ENCODE data around the gene ADAMTS20. TPM values are rescaled to one million over a fixed set of nuclear protein-coding genes. Genes with fewer than 3 reads are reported as not detected.
"Not testable (repeated sequence)": the region's sequence is repeated elsewhere in the genome, so short reads cannot be mapped to it uniquely, and the experiment has no call there.

ADAMTS20 gene
- total RNA-seq, 1 donor from 2014 or later: not detected

GRCh38 chr12:43551279-43551970 lies 578 bp downstream of the ADAMTS20 start:
- no peak for DNase-seq (ENCODE audit: low spot score)
- intact Hi-C loops (cut with micrococcal nuclease): no loop called here
- Mint-ChIP-seq H3K4me3 (no peak overlapping the region), H3K36me3 (ENCODE audit: low read depth) (no peaks in the 10 kb centered on the region), H3K27ac (no peak overlapping the region), H3K4me1 (ENCODE audit: low read depth) (no peaks in the 10 kb centered on the region), H3K9me3 (peaks cover 16% of the 10 kb centered on the region), H3K27me3 (ENCODE audit: insufficient read depth) (peaks cover 19% of the 10 kb centered on the region)

DNA sequence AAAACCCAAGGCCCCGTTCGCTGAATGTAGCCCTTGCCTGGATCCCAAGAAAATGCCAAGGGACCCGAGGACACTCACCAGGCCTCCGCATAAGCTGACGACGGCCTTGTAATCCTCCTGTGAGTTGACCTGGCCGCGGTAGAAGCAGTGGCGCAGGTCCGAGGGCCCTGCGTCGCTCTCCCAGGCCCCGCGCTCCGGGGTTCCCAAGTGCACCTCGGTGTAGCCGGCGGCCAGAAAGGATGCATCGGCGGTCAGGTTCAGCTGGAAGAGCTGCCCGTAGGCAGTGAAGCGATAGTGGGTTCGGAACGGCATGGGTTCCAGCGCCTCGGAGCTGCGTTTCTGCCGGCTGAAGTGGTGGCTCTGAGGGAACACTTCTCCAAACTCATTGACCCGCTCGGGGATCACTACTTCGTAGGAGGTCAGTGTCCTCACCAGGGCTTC lies 1.2 kb downstream of the ADAMTS20 start:
- intact Hi-C loops (cut with micrococcal nuclease): no loop called here
- no peaks in the 10 kb centered on the region for H3K4me1 Mint-ChIP-seq (ENCODE audit: low read depth)

GRCh38 chr12:43544703-43545102 lies 7.3 kb downstream of the ADAMTS20 start:
- Mint-ChIP-seq H3K36me3 (ENCODE audit: low read depth) (no peaks in the 10 kb centered on the region), H3K27ac (no peak overlapping the region), H3K9me3 (no peaks in the 10 kb centered on the region), H3K27me3 (ENCODE audit: insufficient read depth) (no peaks in the 10 kb centered on the region), H3K4me3 (no peak overlapping the region), H3K4me1 (ENCODE audit: low read depth) (no peaks in the 10 kb centered on the region)
- DNase-seq (ENCODE audit: low spot score): no peak
- intact Hi-C loops (cut with micrococcal nuclease): no loop called here

More for the DNA sequence above, 1.2 kb downstream of the ADAMTS20 start:
- no peak for DNase-seq (ENCODE audit: low spot score)
- peaks cover 12% of the 10 kb centered on the region for H3K9me3 Mint-ChIP-seq
- H3K27me3 Mint-ChIP-seq (ENCODE audit: insufficient read depth): peaks cover 19% of the 10 kb centered on the region
- H3K36me3 Mint-ChIP-seq (ENCODE audit: low read depth): no peaks in the 10 kb centered on the region
- H3K4me3 Mint-ChIP-seq: no peak overlapping the region
- no peak overlapping the region for H3K27ac Mint-ChIP-seq

GRCh38 chr12:43540470-43540869 lies 11.5 kb downstream of the ADAMTS20 start:
- no peak overlapping the region for H3K4me3 Mint-ChIP-seq
- no peaks in the 10 kb centered on the region for H3K36me3 Mint-ChIP-seq (ENCODE audit: low read depth)
- H3K27me3 Mint-ChIP-seq (ENCODE audit: insufficient read depth): no peaks in the 10 kb centered on the region
- no peak overlapping the region for H3K27ac Mint-ChIP-seq
- no peaks in the 10 kb centered on the region for H3K4me1 Mint-ChIP-seq (ENCODE audit: low read depth)
- intact Hi-C loops (cut with micrococcal nuclease): no loop called here
- no peaks in the 10 kb centered on the region for H3K9me3 Mint-ChIP-seq
- no peak for DNase-seq (ENCODE audit: low spot score)

GRCh38 chr12:43537675-43538074 lies 14.3 kb downstream of the ADAMTS20 start:
- intact Hi-C loops (cut with micrococcal nuclease): not testable (repeated sequence)

GRCh38 chr12:43516045-43516444 lies 36.0 kb downstream of the ADAMTS20 start:
- Mint-ChIP-seq H3K9me3 (no peaks in the 10 kb centered on the region), H3K4me3 (no peak overlapping the region), H3K27ac (no peak overlapping the region), H3K36me3 (ENCODE audit: low read depth) (no peaks in the 10 kb centered on the region), H3K27me3 (ENCODE audit: insufficient read depth) (no peaks in the 10 kb centered on the region), H3K4me1 (ENCODE audit: low read depth) (no peaks in the 10 kb centered on the region)
- intact Hi-C loops (cut with micrococcal nuclease): no loop called here
- DNase-seq (ENCODE audit: low spot score): no peak

More at GRCh38 chr12:43537675-43538074, 14.3 kb downstream of the ADAMTS20 start:
- H3K36me3 Mint-ChIP-seq (ENCODE audit: low read depth); H3K27ac Mint-ChIP-seq; H3K9me3 Mint-ChIP-seq; DNase-seq (ENCODE audit: low spot score); H3K4me1 Mint-ChIP-seq (ENCODE audit: low read depth); H3K4me3 Mint-ChIP-seq; H3K27me3 Mint-ChIP-seq (ENCODE audit: insufficient read depth): not testable (repeated sequence)

DNA sequence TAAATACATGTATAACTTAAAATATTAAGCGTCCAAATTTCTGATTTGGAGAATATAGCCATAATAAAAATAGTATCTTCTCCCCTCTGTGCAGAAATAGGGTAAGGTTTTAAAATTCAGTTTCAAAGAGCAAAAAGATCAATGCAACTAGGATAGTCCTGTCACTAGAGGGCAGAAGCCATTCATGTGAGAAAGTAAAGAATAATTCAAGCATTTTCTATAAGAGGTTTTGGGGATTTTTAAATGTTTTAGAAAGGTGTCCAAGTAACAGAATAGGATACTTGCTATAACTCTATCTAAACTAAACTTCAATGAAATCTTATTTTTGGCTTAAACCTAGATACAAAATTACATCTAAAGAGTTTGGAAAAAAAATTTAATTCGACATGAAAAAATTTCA lies 50.3 kb downstream of the ADAMTS20 start:
- Mint-ChIP-seq H3K4me3 (no peak overlapping the region), H3K36me3 (ENCODE audit: low read depth) (no peaks in the 10 kb centered on the region), H3K27me3 (ENCODE audit: insufficient read depth) (no peaks in the 10 kb centered on the region), H3K27ac (no peak overlapping the region), H3K4me1 (ENCODE audit: low read depth) (no peaks in the 10 kb centered on the region), H3K9me3 (no peaks in the 10 kb centered on the region)
- intact Hi-C loops (cut with micrococcal nuclease): loop anchor here (5.0 kb wide), 1 partner anchor 376 kb away; no protein-coding TSS in a partner anchor
- DNase-seq (ENCODE audit: low spot score): no peak

- Mint-ChIP-seq H3K4me3 (no peak overlapping the region), H3K36me3 (ENCODE audit: low read depth) (no peaks in the 10 kb centered on the region), H3K9me3 (no peaks in the 10 kb centered on the region), H3K27me3 (ENCODE audit: insufficient read depth) (peaks cover 3% of the 10 kb centered on the region), H3K27ac (no peak overlapping the region), H3K4me1 (ENCODE audit: low read depth) (no peaks in the 10 kb centered on the region)
- intact Hi-C loops (cut with micrococcal nuclease): no loop called here
- DNase-seq (ENCODE audit: low spot score): no peak
Measured at GRCh38 chr12:43493261-43493797, 58.7 kb downstream of the ADAMTS20 start.

DNA sequence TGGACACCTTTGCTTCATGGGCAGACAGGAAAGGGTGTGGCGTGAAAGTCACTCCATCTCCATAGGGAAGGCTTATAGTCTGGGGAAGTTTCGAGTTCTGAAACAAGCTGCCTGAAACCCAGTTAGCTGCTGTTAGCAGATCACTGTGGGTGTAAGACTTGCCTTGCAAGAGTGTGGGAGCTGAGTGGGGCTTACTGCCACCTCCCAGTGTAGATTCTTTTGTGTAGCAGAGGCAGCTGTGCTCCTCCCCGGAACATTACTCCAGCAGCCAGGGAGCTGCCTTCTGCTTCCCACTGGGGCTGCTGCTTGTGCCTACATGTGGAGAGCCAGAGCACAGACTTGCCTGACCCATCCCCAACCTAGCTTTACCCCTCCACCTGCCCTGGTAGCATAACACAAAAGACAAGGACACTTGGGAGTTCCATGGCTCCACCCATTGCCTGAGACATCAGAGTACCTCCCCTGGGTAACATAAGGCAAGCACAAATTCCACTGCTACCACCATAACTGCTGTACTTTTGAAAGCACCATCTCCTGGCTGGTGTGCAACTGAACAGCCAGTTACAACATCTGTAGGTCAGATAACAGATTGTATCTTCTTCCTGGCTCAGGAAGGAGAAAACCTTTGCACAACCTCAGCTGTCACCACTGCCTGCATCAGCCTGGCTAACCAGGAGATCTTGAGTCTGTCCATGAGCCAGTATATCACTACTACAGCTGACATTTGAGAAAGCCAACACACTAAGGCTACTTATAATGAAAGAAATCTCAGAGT lies 69.5 kb downstream of the ADAMTS20 start:
- Mint-ChIP-seq H3K9me3 (no peaks in the 10 kb centered on the region), H3K27me3 (ENCODE audit: insufficient read depth) (no peaks in the 10 kb centered on the region), H3K36me3 (ENCODE audit: low read depth) (no peaks in the 10 kb centered on the region), H3K4me1 (ENCODE audit: low read depth) (no peaks in the 10 kb centered on the region), H3K27ac (no peak overlapping the region), H3K4me3 (no peak overlapping the region)
- no peak for DNase-seq (ENCODE audit: low spot score)
- intact Hi-C loops (cut with micrococcal nuclease): no loop called here

- intact Hi-C loops (cut with micrococcal nuclease): no loop called here
- H3K4me3 Mint-ChIP-seq: no peak overlapping the region
- no peaks in the 10 kb centered on the region for H3K9me3 Mint-ChIP-seq
- no peaks in the 10 kb centered on the region for H3K27me3 Mint-ChIP-seq (ENCODE audit: insufficient read depth)
- H3K4me1 Mint-ChIP-seq (ENCODE audit: low read depth): no peaks in the 10 kb centered on the region
- no peak for DNase-seq (ENCODE audit: low spot score)
- H3K27ac Mint-ChIP-seq: no peak overlapping the region
- no peaks in the 10 kb centered on the region for H3K36me3 Mint-ChIP-seq (ENCODE audit: low read depth)
Measured at GRCh38 chr12:43480591-43480990, 71.4 kb downstream of the ADAMTS20 start.

DNA sequence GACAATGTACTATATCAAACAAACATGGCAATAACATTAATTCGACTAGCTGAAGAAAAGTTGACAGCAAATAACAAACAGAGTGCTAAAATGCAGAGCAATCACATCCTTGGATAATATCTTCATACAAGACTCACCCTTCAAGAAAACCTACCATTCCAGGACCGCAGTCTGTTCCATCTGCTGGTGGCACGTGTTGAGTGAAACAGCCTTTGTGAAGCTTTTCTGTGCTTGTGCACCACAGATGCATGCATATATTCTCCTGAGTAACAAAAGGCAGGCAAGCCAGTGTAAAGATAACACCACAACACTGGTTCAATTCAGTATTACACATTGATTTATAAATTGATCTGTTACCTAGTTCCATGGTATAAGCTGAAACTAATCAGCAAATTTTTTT lies 89.3 kb downstream of the ADAMTS20 start:
- Mint-ChIP-seq H3K4me1 (ENCODE audit: low read depth) (no peaks in the 10 kb centered on the region), H3K36me3 (ENCODE audit: low read depth) (no peaks in the 10 kb centered on the region), H3K27me3 (ENCODE audit: insufficient read depth) (no peaks in the 10 kb centered on the region), H3K4me3 (no peak overlapping the region), H3K9me3 (peaks cover under 1% of the 10 kb centered on the region), H3K27ac (no peak overlapping the region)
- DNase-seq (ENCODE audit: low spot score): no peak
- intact Hi-C loops (cut with micrococcal nuclease): no loop called here

DNA sequence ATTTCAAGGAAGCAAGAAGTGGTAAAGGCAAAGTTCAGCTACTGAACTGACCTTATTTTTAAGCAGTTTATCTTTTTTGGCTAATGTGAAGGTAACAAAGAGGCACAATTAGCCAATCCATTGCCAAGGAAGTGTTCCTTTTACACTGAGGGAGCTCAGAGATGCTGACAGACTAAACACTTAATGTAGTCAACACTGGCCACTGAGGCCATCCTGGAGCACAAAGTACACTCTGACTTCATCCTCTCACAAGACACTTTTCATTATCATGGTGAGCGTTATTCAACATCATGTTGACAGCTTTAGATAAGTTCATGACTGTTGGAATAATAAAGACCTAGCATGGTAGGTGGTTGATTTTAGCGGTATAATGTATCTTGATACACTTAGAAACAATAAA lies 89.9 kb downstream of the ADAMTS20 start:
- no peaks in the 10 kb centered on the region for H3K4me1 Mint-ChIP-seq (ENCODE audit: low read depth)
- H3K4me3 Mint-ChIP-seq: no peak overlapping the region
- no peak overlapping the region for H3K27ac Mint-ChIP-seq
- no peaks in the 10 kb centered on the region for H3K27me3 Mint-ChIP-seq (ENCODE audit: insufficient read depth)
- H3K36me3 Mint-ChIP-seq (ENCODE audit: low read depth): no peaks in the 10 kb centered on the region
- DNase-seq (ENCODE audit: low spot score): no peak
- intact Hi-C loops (cut with micrococcal nuclease): no loop called here
- H3K9me3 Mint-ChIP-seq: peaks cover 7% of the 10 kb centered on the region

GRCh38 chr12:43459285-43459684 lies 92.7 kb downstream of the ADAMTS20 start:
- Mint-ChIP-seq H3K4me3 (no peak overlapping the region), H3K4me1 (ENCODE audit: low read depth) (no peaks in the 10 kb centered on the region), H3K27ac (no peak overlapping the region), H3K9me3 (peaks cover 8% of the 10 kb centered on the region), H3K27me3 (ENCODE audit: insufficient read depth) (no peaks in the 10 kb centered on the region), H3K36me3 (ENCODE audit: low read depth) (no peaks in the 10 kb centered on the region)
- intact Hi-C loops (cut with micrococcal nuclease): no loop called here
- DNase-seq (ENCODE audit: low spot score): no peak

Data from activated T-helper 1 cell treated with anti-CD3 and anti-CD28 coated beads, Interleukin-12 subunit alpha, Interleukin-12 subunit beta, Interleukin-2, Interleukin-4 antibody, amounts not matched to agents 30 ng/mL and 10 ng/mL and 1 ng/mL, durations not matched to agents 14 hours and 24 hours and 36 hours (primary cell).